GM19328 (cell line): ENCODE measurements around the gene GATA6.

Experiments
- ATAC-seq: cut with Tn5 transposase; IDR thresholded peaks from one replicate; pipeline ENCODE4 v1.9.1; 2021; ENCODE audit warnings: mild to moderate bottlenecking, moderate library complexity; ENCODE audit not compliant: unreplicated experiment

GATA6 gene

DNA sequence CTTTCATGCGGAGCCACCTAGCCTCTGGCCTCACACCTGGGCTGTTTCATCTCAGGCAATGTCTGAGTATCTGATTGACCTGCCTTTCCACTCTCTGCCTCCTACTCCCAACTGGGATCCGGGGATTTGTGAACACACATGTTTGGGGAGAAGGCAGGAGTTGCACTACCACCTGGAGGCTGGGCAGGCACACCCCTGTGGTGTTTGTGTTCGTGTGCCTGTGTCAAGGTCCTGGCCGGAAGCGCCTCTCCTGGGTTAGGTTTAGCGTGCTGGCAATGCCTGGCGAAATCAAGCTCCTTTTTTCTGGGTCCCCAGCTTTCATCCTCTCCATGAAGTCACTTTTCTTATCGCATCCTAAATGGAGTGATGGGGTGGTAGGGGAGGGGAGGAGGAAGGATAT is 63.9 kb downstream of the GATA6 start:
- no peak for ATAC-seq

DNA sequence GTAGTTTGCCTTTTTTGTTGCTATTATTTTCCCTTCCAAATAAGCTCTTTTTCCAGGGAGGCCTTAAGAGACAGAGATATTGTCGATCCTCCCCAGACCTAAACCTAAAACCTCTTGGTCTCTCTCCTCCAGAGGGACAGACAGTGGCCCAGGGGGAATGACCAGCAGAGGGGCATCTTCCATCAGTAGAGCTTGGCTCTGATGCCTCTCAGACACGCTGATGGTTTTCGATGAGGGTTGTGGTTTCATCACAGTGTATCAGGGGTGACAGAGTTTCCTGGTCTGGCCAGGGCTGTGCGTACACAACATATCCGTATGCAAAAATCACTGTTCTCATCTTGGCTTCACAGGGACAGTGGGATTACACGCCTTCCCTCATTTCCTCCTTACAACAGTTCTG is 68.6 kb downstream of the GATA6 start:
- no peak for ATAC-seq

DNA sequence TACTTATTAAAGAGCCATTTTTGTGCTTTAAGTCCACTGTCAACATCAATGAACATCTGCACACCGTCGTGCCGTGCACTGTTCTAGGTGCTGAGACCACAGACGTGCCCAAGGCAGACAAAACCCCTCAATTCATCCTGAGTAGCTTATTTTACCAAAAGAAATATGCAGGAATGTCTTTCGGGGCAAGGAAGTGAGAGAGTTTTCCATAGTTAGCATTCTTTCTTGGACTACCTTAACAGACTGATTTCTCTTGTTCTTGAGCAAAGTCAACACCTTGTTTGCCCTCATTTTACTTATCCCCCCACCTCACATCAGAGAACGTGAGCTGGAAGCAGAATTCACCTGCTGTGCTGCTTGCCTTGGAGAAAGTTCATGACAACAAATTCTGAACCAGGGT is 69.3 kb downstream of the GATA6 start:
- ATAC-seq, result no peak

DNA sequence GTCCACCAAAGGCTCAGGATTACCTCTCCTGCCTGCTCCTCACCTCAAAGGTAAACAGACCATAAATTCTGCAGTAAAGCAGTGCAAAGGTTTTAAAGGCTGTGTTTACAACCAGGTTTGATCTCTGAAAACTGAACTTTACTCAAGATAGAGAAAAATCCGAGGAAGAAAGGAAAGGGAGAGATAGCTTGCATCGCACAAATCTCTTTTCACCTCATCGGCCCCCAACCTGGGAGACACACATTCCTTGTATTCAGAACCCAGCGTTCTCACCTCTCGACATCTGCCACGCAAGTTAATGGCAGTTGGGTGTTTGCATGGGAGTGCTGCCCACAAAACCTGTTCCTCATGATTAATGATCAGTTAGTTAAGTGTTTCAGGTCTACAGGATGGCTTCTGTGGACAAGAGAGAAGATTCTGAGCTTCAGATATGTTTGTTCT is 72.6 kb downstream of the GATA6 start:
- no peak for ATAC-seq

DNA sequence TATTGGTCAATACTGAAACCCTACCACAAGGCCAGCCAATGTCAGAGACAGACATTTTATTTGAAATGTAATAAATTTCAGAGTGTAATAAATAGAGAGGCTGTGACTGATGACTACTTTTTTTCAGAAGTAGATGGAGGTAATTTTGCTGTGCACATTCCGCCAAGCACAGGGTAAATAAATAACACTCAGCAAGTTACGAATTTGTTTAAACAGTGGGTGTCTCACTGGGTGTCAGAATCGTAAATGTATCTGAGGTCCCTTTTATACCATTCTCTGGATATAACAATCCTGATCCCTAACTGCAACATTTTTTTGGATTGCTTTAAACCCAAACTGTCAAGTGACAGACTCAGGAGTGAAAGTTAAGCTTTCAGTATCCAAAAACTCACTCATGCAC is 74.1 kb downstream of the GATA6 start:
- no peak for ATAC-seq

DNA sequence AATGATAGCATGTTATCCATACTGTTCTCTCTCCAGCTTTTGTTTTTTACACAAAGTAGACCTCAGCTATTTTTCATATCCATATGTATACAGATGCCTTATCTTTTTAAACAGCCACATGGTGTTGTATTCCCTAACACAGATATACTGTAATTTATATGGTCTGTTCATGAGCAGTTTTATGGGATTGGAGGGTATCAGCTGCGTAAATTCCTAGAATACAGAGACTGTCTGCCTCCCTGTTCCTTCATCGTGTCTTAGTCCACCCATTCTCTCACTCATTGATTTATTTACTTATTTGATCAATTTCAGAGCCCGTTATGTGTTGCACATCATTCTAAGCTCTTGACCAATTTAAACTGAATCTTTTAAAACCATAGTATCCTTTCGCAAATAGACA is 80.6 kb downstream of the GATA6 start:
- ATAC-seq, result no peak

DNA sequence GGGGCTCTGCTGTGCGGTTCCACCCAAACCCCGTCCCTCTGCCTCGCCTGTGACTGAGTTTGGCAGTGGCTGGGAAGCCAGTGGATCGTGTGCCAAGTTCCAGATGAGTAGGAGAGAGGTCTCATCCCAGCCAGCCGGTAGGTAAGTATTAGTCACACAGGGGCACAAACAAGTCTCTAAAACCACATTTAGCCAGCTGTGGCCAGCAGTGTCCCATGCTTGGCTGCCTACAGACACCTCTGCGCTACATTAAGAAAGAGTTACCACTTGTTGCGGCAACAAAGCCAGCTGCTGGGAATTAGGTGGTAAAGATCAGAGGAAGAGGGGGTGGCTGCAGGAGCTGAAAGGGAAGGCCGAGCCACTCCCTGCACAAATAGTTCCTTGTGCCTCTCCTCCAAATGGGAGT is 81.2 kb downstream of the GATA6 start:
- no peak for ATAC-seq
